HG02623 (cell line): ENCODE data around the gene AEBP2.
"Not testable (repeated sequence)": the region's sequence is repeated elsewhere in the genome, so short reads cannot be mapped to it uniquely, and the experiment has no call there.

ENCODE experiments used
- ATAC-seq: cut with Tn5 transposase; IDR thresholded peaks from one replicate; pipeline ENCODE4 v1.9.1; 2021; ENCODE audit warnings: moderate library complexity; ENCODE audit not compliant: unreplicated experiment

AEBP2 gene

GRCh38 chr12:19439059-19440018, at the start of gene AEBP2:
AEBP2 (plus strand) TSS chr12:19439492; CDS start chr12:19439700, 208 bp downstream.
- peak; percentile 77 for ATAC-seq

- no peak for ATAC-seq
Observed at GRCh38 chr12:19390051-19390598, 49.2 kb upstream of the AEBP2 start.

GRCh38 chr12:19392644-19393043, 46.6 kb upstream of the AEBP2 start:
- ATAC-seq = not testable (repeated sequence)

- no peak for ATAC-seq
Observed at GRCh38 chr12:19394385-19394784, 44.9 kb upstream of the AEBP2 start.

- no peak for ATAC-seq
Observed at GRCh38 chr12:19397534-19397933, 41.8 kb upstream of the AEBP2 start.

GRCh38 chr12:19398376-19399363, 40.6 kb upstream of the AEBP2 start:
- ATAC-seq = no peak

- ATAC-seq = not testable (repeated sequence)
Observed at GRCh38 chr12:19400649-19401285, 38.5 kb upstream of the AEBP2 start.

- no peak for ATAC-seq
Observed at GRCh38 chr12:19402211-19402610, 37.1 kb upstream of the AEBP2 start.

- ATAC-seq = no peak
Observed at GRCh38 chr12:19402743-19403431, 36.4 kb upstream of the AEBP2 start.

GRCh38 chr12:19404242-19404880, 34.9 kb upstream of the AEBP2 start:
- ATAC-seq = no peak

- ATAC-seq = no peak
Observed at GRCh38 chr12:19409376-19409775, 29.9 kb upstream of the AEBP2 start.

GRCh38 chr12:19410211-19410610, 29.1 kb upstream of the AEBP2 start:
- no peak for ATAC-seq

- ATAC-seq = no peak
Observed at GRCh38 chr12:19410629-19411185, 28.6 kb upstream of the AEBP2 start.

- ATAC-seq = no peak
Observed at GRCh38 chr12:19411234-19412204, 27.8 kb upstream of the AEBP2 start.

- ATAC-seq = no peak
Observed at GRCh38 chr12:19412844-19413243, 26.4 kb upstream of the AEBP2 start.

GRCh38 chr12:19413582-19413981, 25.7 kb upstream of the AEBP2 start:
- ATAC-seq = not testable (repeated sequence)

GRCh38 chr12:19415563-19415962, 23.7 kb upstream of the AEBP2 start:
- no peak for ATAC-seq

- ATAC-seq = no peak
Observed at GRCh38 chr12:19419086-19419485, 20.2 kb upstream of the AEBP2 start.
